DOHH2 (cell line): Measurements from ENCODE around the gene EIF2S3.
"Not testable (repeated sequence)": the region's sequence is repeated elsewhere in the genome, so short reads cannot be mapped to it uniquely, and the experiment has no call there.

ENCODE experiments used
- EZH2phosphoT487 ChIP-seq: fragments of 200-600 bp; sonication (generic); IDR thresholded peaks from 2 replicates; pipeline ENCODE4 v1.6.1; 2017; ENCODE audit warnings: borderline replicate concordance, mild to moderate bottlenecking, antibody characterized with exemption, low read length, moderate library complexity, mixed read lengths
- TF ChIP-seq, protein P1 (sequence below): fragments of 200-600 bp; sonication (generic); IDR thresholded peaks from one replicate; pipeline ENCODE4 v1.5.1; 2014; ENCODE audit warnings: antibody characterized with exemption, mild to moderate bottlenecking, low read depth, low read length; ENCODE audit not compliant: poor library complexity, severe bottlenecking

DNA sequence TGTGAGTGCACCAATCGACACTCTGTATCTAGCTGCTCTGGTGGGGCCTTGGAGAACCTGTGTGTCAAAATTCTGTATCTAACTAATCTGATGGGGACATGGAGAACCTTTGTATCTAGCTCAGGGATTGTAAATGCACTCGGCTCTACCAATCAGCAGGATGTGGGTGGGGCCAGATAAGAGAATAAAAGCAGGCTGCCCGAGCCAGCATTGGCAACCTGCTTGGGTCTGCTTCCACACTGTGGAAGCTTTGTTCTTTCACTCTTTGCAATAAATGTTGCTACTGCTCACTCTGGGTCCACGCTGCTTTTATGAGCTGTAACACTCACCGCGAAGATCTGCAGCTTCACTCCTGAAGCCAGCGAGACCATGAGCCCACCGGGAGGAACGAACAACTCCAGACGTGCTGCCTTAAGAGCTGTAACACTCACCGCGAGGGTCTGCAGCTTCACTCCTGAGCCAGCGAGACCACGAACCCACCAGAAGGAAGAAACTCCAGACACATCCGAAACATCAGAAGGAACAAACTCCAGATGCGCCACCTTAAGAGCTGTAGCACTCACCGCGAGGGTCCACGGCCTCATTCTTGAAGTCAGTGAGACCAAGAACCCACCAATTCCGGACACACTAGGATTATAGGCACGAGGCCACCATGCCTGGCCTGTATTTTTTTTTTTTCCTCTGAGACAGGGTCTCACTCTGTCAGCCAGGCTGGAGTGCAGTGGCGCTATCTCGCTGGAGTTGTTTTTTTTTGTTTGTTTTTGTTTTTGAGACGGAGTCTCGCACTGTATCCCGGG, 4.0 kb upstream of the EIF2S3 start:
- TF ChIP-seq, protein P1, sequence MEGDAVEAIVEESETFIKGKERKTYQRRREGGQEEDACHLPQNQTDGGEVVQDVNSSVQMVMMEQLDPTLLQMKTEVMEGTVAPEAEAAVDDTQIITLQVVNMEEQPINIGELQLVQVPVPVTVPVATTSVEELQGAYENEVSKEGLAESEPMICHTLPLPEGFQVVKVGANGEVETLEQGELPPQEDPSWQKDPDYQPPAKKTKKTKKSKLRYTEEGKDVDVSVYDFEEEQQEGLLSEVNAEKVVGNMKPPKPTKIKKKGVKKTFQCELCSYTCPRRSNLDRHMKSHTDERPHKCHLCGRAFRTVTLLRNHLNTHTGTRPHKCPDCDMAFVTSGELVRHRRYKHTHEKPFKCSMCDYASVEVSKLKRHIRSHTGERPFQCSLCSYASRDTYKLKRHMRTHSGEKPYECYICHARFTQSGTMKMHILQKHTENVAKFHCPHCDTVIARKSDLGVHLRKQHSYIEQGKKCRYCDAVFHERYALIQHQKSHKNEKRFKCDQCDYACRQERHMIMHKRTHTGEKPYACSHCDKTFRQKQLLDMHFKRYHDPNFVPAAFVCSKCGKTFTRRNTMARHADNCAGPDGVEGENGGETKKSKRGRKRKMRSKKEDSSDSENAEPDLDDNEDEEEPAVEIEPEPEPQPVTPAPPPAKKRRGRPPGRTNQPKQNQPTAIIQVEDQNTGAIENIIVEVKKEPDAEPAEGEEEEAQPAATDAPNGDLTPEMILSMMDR = not testable (repeated sequence)
- not testable (repeated sequence) for TF ChIP-seq EZH2phosphoT487
